ENCODE results near the gene CCDC47. TPM values are rescaled to one million over a fixed set of nuclear protein-coding genes. Genes with fewer than 3 reads are reported as not detected.

The CCDC47 gene
- total RNA-seq, 1 donor from 2014 or later: 27.6 TPM

DNA sequence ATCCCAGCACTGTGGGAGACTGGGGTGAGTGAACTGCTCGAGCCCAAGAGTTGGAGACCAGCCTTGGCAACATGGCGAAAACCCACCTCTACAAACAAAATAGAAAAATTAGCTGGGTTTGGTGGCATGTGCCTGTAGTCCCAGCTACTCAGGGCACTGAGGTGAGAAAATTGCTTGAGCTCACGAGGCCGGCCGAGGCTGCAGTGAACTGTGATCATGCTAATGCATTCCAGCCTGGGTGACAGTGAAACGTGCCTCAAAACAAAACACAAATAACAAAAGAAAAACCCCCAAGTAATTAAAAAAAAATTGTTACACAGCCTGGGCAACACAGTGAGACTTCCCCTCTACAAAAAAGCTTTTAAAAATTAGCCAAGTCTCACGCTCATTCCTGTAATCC is 5.0 kb downstream of the CCDC47 start:
- TF ChIP-seq, protein P1, sequence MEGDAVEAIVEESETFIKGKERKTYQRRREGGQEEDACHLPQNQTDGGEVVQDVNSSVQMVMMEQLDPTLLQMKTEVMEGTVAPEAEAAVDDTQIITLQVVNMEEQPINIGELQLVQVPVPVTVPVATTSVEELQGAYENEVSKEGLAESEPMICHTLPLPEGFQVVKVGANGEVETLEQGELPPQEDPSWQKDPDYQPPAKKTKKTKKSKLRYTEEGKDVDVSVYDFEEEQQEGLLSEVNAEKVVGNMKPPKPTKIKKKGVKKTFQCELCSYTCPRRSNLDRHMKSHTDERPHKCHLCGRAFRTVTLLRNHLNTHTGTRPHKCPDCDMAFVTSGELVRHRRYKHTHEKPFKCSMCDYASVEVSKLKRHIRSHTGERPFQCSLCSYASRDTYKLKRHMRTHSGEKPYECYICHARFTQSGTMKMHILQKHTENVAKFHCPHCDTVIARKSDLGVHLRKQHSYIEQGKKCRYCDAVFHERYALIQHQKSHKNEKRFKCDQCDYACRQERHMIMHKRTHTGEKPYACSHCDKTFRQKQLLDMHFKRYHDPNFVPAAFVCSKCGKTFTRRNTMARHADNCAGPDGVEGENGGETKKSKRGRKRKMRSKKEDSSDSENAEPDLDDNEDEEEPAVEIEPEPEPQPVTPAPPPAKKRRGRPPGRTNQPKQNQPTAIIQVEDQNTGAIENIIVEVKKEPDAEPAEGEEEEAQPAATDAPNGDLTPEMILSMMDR (conservative IDR thresholded peaks at IDR 0.05; ENCODE audit: low read depth, low read length): no peak
- no peak overlapping the region for H3K4me3 ChIP-seq (ENCODE audit: low read depth, low read length)
- DNase-seq (ENCODE audit: low read depth): no peak

DNA sequence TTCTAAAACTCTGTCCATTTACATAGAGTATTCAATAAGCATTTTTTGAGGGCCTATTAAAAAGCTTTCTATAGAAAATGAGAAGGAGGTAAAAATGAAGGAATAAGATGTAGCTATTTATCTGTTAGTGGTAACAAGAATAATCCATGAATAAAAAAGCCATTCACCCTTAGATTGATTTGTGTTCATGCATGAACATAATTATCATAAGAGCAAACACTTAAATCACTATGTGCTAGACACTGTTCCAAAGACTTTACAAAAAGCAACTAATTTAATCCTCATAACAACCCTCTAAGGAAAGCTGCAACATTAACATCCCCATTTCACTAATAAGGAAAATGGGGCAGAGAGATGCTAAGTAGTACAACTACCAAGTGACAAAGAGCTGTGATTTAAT is 6.6 kb downstream of the CCDC47 start:
- TF ChIP-seq, protein P1 (conservative IDR thresholded peaks at IDR 0.05; ENCODE audit: low read depth, low read length): no peak
- no peak for DNase-seq (ENCODE audit: low read depth)

DNA sequence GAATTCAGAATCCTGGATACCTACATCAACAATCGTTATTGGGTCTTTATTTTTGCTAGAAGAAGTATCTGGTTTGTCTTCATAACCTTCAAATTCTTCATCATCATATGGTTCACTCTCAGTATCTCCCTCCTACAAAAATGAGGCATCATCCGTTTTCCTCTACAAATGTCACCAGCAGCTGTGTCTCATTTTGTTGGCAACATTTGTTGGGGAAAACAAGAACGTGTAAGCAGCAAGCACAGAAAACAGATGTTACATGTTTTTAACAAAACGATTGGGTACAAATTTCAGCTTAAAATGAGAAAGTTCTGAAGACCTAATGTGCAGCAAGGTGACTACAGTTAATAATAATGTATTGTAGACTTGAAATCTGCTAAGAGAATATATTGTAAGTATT is 8.7 kb downstream of the CCDC47 start:
- no peak overlapping the region for H3K4me3 ChIP-seq (ENCODE audit: low read depth, low read length)
- no peak for DNase-seq (ENCODE audit: low read depth)
- TF ChIP-seq, protein P1 (conservative IDR thresholded peaks at IDR 0.05; ENCODE audit: low read depth, low read length): no peak

More for the DNA sequence above, 6.6 kb downstream of the CCDC47 start:
- H3K4me3 ChIP-seq (ENCODE audit: low read depth, low read length): no peak overlapping the region

DNA sequence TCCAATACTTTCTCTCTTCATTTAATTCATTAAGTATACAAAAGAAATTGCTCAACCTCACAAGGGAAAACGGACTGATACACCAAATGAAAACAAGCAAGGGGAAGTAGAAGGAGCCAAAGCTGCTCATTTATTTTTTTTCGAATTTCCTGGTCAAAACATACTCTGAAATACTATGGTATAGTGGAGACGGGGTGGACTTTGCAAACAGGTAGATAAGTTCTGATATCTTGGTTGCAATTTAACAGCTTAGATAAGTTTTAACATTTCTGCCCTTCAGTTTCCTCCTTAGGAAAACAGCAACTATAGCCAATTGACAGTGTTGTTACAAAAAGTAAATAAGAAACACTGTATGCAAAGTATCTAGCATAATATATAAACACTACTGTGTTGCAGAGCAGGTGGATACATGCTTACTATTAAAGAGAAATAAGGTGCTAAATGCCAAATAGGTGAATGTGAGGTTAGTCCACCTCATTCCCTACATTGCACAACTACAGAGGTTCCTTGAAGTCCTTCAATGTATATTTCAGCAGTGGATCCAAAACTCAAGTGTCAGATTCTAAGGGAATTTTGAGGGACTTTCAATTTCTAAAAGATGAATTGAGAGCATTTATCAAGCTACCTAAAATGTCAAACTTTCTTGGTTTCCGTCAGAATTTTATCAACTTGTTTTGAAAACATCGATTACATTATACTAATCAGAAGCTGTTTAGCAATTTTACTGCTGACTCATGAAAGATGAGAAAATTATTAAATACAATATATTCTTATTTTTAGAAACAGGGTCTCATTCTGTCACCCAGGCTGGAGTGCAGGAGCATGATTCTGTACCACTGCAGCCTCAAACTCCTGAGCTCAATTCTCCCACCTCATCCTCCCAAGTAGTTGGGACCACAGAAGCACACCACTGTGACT is 11.0 kb downstream of the CCDC47 start:
- no peak overlapping the region for H3K4me3 ChIP-seq (ENCODE audit: low read depth, low read length)
- TF ChIP-seq, protein P1 (conservative IDR thresholded peaks at IDR 0.05; ENCODE audit: low read depth, low read length): no peak
- DNase-seq (ENCODE audit: low read depth): no peak

DNA sequence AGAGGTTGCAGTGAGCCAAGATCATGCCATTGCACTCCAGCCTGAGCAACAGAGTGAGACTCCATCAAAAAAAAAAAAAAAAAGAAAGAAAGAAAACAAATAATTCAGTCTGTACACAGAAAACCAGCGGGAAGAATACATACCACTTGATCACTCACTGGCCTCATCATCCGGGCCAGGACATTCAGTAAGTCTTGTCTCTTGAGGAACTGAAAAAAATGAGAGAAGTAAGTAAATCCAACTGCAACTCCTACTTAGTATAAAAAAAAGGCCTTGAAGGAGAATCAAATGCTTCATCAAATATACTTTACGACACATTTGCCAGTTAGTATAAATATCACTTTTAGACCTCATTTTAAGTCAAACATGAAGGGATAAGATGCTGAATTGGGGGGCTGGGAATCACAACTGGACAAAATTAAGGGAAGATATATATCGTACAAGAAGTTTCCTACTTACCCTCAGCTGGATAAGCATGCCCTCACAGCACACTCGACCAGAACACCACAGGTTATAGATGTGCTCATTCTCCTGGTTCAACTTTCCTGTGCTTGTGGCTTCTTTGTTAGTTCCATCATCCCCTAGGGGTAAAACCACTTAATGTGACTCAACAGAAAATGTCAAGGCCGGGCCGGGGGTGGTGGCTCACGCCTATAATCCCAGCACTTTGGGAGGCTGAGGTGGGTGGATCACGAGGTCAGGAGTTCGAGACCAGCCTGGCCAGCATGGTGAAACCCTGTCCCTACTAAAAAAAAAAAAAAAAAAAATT is 12.4 kb downstream of the CCDC47 start:
- no peak for DNase-seq (ENCODE audit: low read depth)
- no peak overlapping the region for H3K4me3 ChIP-seq (ENCODE audit: low read depth, low read length)
- TF ChIP-seq, protein P1 (conservative IDR thresholded peaks at IDR 0.05; ENCODE audit: low read depth, low read length): no peak

DNA sequence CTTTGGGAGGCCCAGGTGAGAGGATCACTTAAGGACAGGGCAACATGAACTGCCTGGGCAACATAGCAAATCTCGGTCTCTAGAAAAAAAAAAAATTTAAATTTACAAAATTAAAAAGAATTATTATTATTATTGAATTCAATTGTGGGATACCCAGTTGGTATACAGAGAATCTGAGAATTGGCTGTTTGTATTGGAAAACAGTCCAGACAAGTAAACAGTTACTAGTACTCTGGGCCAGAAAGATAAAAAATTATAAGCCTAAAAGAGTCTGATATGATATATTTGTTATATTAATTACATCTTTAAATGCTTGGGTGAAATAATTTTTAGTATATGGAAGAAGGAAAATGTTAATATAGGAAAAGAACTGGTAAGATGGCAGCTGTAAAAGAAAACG is 15.0 kb downstream of the CCDC47 start:
- no peak overlapping the region for H3K4me3 ChIP-seq (ENCODE audit: low read depth, low read length)
- TF ChIP-seq, protein P1 (conservative IDR thresholded peaks at IDR 0.05; ENCODE audit: low read depth, low read length): no peak
- DNase-seq (ENCODE audit: low read depth): no peak

Data from epithelial cell of proximal tubule (primary cell).